ENCODE results near the gene SIRT6.

The SIRT6 gene

GRCh38 chr19:4124638-4125037 is 57.7 kb downstream of the SIRT6 start:
- H3K4me3 ChIP-seq (ENCODE audit: control insufficient read depth, low read depth, low read length), result peak overlapping the region; percentile 54
- TF ChIP-seq CTCF (conservative IDR thresholded peaks at IDR 0.05; ENCODE audit: control insufficient read depth, insufficient read depth, low read depth, low read length), result no peak
- DNase-seq (ENCODE audit: low read depth), result no peak
